ENCODE measurements around the gene RAD17.

The RAD17 gene

DNA sequence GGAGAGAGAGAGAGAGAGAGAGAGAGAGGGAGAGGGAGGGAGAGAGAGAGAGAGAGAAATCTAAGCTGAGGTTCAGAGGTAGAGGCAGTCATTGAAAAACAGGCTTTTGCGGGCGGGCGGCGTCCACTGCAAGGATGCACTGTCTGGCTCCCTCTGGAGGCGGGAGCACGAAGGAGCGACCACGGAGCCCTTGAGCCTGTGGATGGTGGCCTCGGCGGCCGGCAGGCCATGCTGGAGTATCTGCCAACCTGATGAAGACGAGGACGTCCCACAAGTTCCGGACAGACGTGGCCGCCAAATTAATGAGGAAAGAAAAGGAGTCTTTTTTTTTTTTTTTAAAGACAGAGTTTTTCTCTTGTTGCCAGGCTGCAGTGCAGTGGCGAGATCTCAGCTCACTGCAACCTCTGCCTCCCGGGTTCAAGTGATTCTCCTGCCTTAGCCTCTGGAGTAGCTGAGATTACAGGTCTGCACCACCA is 34.8 kb upstream of the RAD17 start:
- TF ChIP-seq, protein P1, sequence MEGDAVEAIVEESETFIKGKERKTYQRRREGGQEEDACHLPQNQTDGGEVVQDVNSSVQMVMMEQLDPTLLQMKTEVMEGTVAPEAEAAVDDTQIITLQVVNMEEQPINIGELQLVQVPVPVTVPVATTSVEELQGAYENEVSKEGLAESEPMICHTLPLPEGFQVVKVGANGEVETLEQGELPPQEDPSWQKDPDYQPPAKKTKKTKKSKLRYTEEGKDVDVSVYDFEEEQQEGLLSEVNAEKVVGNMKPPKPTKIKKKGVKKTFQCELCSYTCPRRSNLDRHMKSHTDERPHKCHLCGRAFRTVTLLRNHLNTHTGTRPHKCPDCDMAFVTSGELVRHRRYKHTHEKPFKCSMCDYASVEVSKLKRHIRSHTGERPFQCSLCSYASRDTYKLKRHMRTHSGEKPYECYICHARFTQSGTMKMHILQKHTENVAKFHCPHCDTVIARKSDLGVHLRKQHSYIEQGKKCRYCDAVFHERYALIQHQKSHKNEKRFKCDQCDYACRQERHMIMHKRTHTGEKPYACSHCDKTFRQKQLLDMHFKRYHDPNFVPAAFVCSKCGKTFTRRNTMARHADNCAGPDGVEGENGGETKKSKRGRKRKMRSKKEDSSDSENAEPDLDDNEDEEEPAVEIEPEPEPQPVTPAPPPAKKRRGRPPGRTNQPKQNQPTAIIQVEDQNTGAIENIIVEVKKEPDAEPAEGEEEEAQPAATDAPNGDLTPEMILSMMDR (IDR thresholded peaks at IDR 0.05; ENCODE audit: poor library complexity, severe bottlenecking): peak; percentile 94
- peak; percentile 80 for DNase-seq (ENCODE audit: low spot score)
- no peak overlapping the region for H3K27ac ChIP-seq (ENCODE audit: poor library complexity, severe bottlenecking)
- H3K4me1 ChIP-seq (ENCODE audit: insufficient read depth, poor library complexity, severe bottlenecking): peaks cover 7% of the 10 kb centered on the region
- H3K27me3 ChIP-seq (ENCODE audit: insufficient read depth, poor library complexity, severe bottlenecking): no peaks in the 10 kb centered on the region
- H3K4me3 ChIP-seq (ENCODE audit: severe bottlenecking): no peak overlapping the region
- ATAC-seq (ENCODE audit: low read depth): peak; percentile 71
- no peaks in the 10 kb centered on the region for H3K9me3 ChIP-seq (ENCODE audit: severe bottlenecking)
- no peaks in the 10 kb centered on the region for H3K36me3 ChIP-seq (ENCODE audit: low read depth)

DNA sequence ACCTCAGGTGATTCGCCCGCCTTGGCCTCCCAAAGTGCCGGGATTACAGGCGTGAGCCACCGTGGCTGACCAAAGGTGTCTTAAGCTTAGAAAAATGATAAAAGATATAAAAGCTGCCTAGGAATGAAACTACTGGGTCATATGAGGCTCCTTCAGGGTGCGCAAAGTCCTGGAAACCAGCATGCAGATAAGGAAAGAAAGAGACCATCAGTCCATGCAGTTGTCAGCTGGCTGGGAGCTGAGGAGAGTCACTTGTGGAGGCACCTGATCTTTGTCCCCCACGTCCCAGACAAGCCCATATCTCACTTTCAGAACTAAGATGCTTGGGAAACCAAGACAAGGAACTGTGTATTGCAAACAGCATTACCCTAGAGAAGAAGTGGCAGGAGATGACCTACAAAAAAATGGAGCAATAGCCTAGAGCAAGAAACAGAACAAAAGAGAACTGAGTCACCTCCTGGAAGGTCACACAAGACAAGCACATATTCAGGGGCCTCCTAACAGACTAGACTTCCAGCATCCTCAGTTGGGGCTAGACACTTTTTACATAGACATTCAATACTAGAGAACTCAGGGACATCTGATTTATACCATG is 34.2 kb upstream of the RAD17 start:
- DNase-seq (ENCODE audit: low spot score) (no peak), ATAC-seq (ENCODE audit: low read depth) (no peak)
- Histone ChIP-seq H3K27ac (ENCODE audit: poor library complexity, severe bottlenecking) (no peak overlapping the region), H3K36me3 (ENCODE audit: low read depth) (no peaks in the 10 kb centered on the region), H3K4me1 (ENCODE audit: insufficient read depth, poor library complexity, severe bottlenecking) (peaks cover 7% of the 10 kb centered on the region), H3K4me3 (ENCODE audit: severe bottlenecking) (no peak overlapping the region), H3K9me3 (ENCODE audit: severe bottlenecking) (no peaks in the 10 kb centered on the region), H3K27me3 (ENCODE audit: insufficient read depth, poor library complexity, severe bottlenecking) (no peaks in the 10 kb centered on the region)
- TF ChIP-seq, protein P1 (IDR thresholded peaks at IDR 0.05; ENCODE audit: poor library complexity, severe bottlenecking): no peak

DNA sequence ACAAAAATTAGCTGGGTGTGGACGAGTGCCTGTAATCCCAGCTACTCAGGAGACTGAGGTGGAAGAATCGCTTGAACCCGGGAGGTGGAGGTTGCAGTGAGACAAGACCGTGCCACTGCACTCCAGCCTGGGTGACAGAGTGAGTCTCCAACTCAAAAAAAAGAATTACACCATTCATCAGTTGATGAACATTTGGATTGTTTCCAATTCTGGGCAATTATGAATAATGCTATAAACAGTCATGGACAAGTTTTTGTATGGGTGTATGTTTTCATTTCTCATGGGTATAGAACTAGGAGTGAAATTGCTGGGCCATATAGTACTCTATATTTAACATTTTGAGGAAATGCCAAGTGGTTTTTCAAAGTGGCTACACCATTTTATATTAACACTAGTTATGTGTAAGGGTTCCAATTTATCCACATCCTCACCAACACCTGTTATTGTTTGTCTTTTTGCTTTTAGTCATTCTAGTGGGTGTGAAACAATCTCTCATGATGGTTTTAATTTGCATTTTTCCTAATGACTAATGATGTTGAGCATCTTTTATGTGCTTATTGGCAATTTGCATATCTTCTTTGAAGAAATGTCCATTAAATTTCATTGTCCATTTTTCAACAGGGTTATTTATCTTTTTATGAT is 28.0 kb upstream of the RAD17 start:
- H3K4me3 ChIP-seq (ENCODE audit: severe bottlenecking): no peak overlapping the region
- no peak for DNase-seq (ENCODE audit: low spot score)
- H3K4me1 ChIP-seq (ENCODE audit: insufficient read depth, poor library complexity, severe bottlenecking): no peaks in the 10 kb centered on the region
- no peaks in the 10 kb centered on the region for H3K36me3 ChIP-seq (ENCODE audit: low read depth)
- TF ChIP-seq, protein P1 (IDR thresholded peaks at IDR 0.05; ENCODE audit: poor library complexity, severe bottlenecking): no peak
- no peaks in the 10 kb centered on the region for H3K27me3 ChIP-seq (ENCODE audit: insufficient read depth, poor library complexity, severe bottlenecking)
- no peaks in the 10 kb centered on the region for H3K9me3 ChIP-seq (ENCODE audit: severe bottlenecking)
- H3K27ac ChIP-seq (ENCODE audit: poor library complexity, severe bottlenecking): no peak overlapping the region
- ATAC-seq (ENCODE audit: low read depth): peak; percentile 41; the same call in 2 of the 3 replicates

DNA sequence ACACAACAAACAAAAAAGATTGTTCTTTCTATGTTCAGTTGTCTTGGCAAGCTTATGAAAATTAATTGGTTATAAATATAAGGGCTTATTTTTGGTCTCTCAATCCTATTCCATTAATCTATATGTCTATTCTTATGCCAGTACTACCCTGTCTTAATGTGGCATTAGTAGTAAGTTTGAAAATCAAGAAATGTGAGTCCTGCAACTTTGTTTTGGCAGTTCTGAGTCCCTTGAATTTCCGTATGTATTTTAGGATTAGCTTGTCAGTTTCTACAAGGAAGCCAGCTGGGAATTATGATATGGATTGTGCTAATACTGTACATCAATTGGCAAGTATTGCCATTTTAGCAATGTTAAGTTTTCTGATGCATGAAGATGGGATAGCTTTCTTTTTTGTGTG is 26.5 kb upstream of the RAD17 start:
- DNase-seq (ENCODE audit: low spot score) (no peak), ATAC-seq (ENCODE audit: low read depth) (no peak)
- H3K4me3 ChIP-seq (ENCODE audit: severe bottlenecking): no peak overlapping the region
- no peak overlapping the region for H3K27ac ChIP-seq (ENCODE audit: poor library complexity, severe bottlenecking)
- H3K36me3 ChIP-seq (ENCODE audit: low read depth): no peaks in the 10 kb centered on the region
- no peaks in the 10 kb centered on the region for H3K27me3 ChIP-seq (ENCODE audit: insufficient read depth, poor library complexity, severe bottlenecking)
- no peaks in the 10 kb centered on the region for H3K4me1 ChIP-seq (ENCODE audit: insufficient read depth, poor library complexity, severe bottlenecking)
- TF ChIP-seq, protein P1 (IDR thresholded peaks at IDR 0.05; ENCODE audit: poor library complexity, severe bottlenecking): no peak
- H3K9me3 ChIP-seq (ENCODE audit: severe bottlenecking): no peaks in the 10 kb centered on the region

DNA sequence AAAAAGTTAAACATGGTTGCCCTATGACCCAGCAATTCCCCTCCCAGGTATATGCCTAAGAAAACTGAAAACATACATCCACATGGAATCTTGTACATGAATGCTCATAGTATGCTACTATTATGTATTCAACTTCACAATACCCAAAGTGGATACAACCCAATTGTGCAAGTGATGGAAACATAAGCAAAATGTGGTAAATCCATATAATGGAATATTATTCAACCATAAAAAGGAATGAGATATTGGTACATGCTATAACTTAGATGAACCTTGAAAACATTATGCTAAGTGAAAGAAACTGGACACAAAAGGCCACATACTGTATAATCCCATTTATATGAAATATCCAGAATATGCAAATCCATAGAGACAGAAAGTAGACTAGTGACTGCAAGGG is 19.0 kb upstream of the RAD17 start:
- TF ChIP-seq, protein P1 (IDR thresholded peaks at IDR 0.05; ENCODE audit: poor library complexity, severe bottlenecking): no peak
- Histone ChIP-seq H3K4me3 (ENCODE audit: severe bottlenecking) (no peak overlapping the region), H3K9me3 (ENCODE audit: severe bottlenecking) (no peaks in the 10 kb centered on the region), H3K27me3 (ENCODE audit: insufficient read depth, poor library complexity, severe bottlenecking) (no peaks in the 10 kb centered on the region), H3K36me3 (ENCODE audit: low read depth) (peaks cover 33% of the 10 kb centered on the region), H3K4me1 (ENCODE audit: insufficient read depth, poor library complexity, severe bottlenecking) (no peaks in the 10 kb centered on the region), H3K27ac (ENCODE audit: poor library complexity, severe bottlenecking) (no peak overlapping the region)
- DNase-seq (ENCODE audit: low spot score): no peak
- ATAC-seq (ENCODE audit: low read depth): no peak

Measured in RWPE2 (cell line).